ENCODE results near the gene DDOST.

DDOST gene

GRCh38 chr1:20662110-20662475 is 924 bp upstream of the DDOST start:
- no peaks in the 10 kb centered on the region for H3K9me2 ChIP-seq (replicated peaks; ENCODE audit: control insufficient read depth, low read length)
- H4K20me1 ChIP-seq (ENCODE audit: control insufficient read depth, insufficient read depth, low read depth, low read length): peaks cover 9% of the 10 kb centered on the region; the same call in 1 of the 2 replicates
- H3F3A ChIP-seq (ENCODE audit: control insufficient read depth, insufficient read depth): no peaks in the 10 kb centered on the region
- peak overlapping the region; percentile 14; the same call in 1 of the 2 replicates for H3K27ac ChIP-seq (ENCODE audit: low read depth, low read length)
- no peaks in the 10 kb centered on the region for H3K27me3 ChIP-seq (ENCODE audit: control insufficient read depth, low read length)
- H3K9me3 ChIP-seq (ENCODE audit: control insufficient read depth, insufficient read depth, low read length): 0 out of 2 replicates have a peak, but pooled peaks cover 2% of the 10 kb centered on the region
- H3K4me2 ChIP-seq (ENCODE audit: low read length): peak overlapping the region; percentile 96
- peaks cover 40% of the 10 kb centered on the region for H3K36me3 ChIP-seq (ENCODE audit: control insufficient read depth, low read length)
- TF ChIP-seq EZH2phosphoT487 (IDR thresholded peaks at IDR 0.05; ENCODE audit: borderline replicate concordance, low read length) (no peak), CTCF (IDR thresholded peaks at IDR 0.05; ENCODE audit: low read depth, low read length, poor library complexity, severe bottlenecking) (no peak)
- peaks cover 39% of the 10 kb centered on the region for H3K4me1 ChIP-seq (ENCODE audit: control insufficient read depth, low read length)
- H3K79me2 ChIP-seq (ENCODE audit: control insufficient read depth, low read length): peaks cover 46% of the 10 kb centered on the region
- peak overlapping the region; percentile 81 for H3K4me3 ChIP-seq (ENCODE audit: low read length)

DNA sequence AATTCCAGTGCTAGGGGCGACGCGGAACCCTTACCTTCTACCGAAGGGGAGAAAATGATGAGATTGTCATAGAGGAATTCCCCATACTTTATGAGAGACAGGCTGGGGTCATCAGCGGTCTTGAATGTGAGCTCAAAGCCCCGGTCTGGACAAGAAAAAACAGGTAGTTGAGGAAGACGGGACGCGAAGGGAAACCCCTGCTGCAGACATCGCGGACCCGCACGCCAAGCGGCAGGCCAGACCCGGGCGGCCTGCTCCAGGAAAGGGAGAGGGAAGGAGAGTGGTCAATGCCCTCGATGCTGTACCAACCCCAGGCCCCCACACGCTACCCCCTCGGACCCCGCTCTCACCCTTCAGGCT is 342 bp downstream of the DDOST start:
- Histone ChIP-seq H3K9me2 (replicated peaks; ENCODE audit: control insufficient read depth, low read length) (no peaks in the 10 kb centered on the region), H3K9me3 (ENCODE audit: control insufficient read depth, insufficient read depth, low read length) (no peaks in the 10 kb centered on the region), H3K4me3 (ENCODE audit: low read length) (peak overlapping the region; percentile 81), H3K36me3 (ENCODE audit: control insufficient read depth, low read length) (peaks cover 53% of the 10 kb centered on the region), H4K20me1 (ENCODE audit: control insufficient read depth, insufficient read depth, low read depth, low read length) (peaks cover 9% of the 10 kb centered on the region; the same call in 1 of the 2 replicates), H3K27ac (ENCODE audit: low read depth, low read length) (peak overlapping the region; percentile 31), H3K4me2 (ENCODE audit: low read length) (peak overlapping the region; percentile 63), H3K4me1 (ENCODE audit: control insufficient read depth, low read length) (peaks cover 27% of the 10 kb centered on the region), H3K79me2 (ENCODE audit: control insufficient read depth, low read length) (peaks cover 58% of the 10 kb centered on the region), H3K27me3 (ENCODE audit: control insufficient read depth, low read length) (no peaks in the 10 kb centered on the region), H3F3A (ENCODE audit: control insufficient read depth, insufficient read depth) (no peaks in the 10 kb centered on the region)
- TF ChIP-seq CTCF (IDR thresholded peaks at IDR 0.05; ENCODE audit: low read depth, low read length, poor library complexity, severe bottlenecking) (no peak), EZH2phosphoT487 (IDR thresholded peaks at IDR 0.05; ENCODE audit: borderline replicate concordance, low read length) (no peak)

DNA sequence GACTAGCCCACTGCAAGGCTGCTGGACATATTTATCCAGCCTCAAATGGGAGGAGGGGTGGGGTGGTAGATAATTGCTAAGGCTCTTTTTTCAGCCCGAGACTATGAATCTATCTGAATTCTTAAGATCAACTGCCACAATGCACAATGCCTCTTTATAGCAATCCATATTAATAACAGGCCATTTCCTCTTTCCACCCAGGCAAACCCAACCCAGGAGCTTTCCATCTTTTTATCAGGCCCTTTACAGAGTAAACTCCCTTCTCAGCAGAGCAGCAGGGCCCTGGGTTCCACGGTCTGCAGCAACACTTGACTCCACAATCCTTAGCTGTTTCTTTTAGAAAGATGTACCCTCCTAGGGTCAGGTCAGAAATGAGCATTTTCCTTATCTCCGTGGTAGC is 806 bp downstream of the DDOST start:
- peak overlapping the region; percentile 63 for H3K4me2 ChIP-seq (ENCODE audit: low read length)
- no peaks in the 10 kb centered on the region for H3K9me3 ChIP-seq (ENCODE audit: control insufficient read depth, insufficient read depth, low read length)
- H3F3A ChIP-seq (ENCODE audit: control insufficient read depth, insufficient read depth): no peaks in the 10 kb centered on the region
- H3K4me1 ChIP-seq (ENCODE audit: control insufficient read depth, low read length): peaks cover 23% of the 10 kb centered on the region
- peak overlapping the region; percentile 81 for H3K4me3 ChIP-seq (ENCODE audit: low read length)
- H3K36me3 ChIP-seq (ENCODE audit: control insufficient read depth, low read length): peaks cover 58% of the 10 kb centered on the region
- TF ChIP-seq CTCF (IDR thresholded peaks at IDR 0.05; ENCODE audit: low read depth, low read length, poor library complexity, severe bottlenecking): no peak
- TF ChIP-seq EZH2phosphoT487 (IDR thresholded peaks at IDR 0.05; ENCODE audit: borderline replicate concordance, low read length): no peak
- no peaks in the 10 kb centered on the region for H3K9me2 ChIP-seq (replicated peaks; ENCODE audit: control insufficient read depth, low read length)
- H3K27ac ChIP-seq (ENCODE audit: low read depth, low read length): no peak overlapping the region
- peaks cover 58% of the 10 kb centered on the region for H3K79me2 ChIP-seq (ENCODE audit: control insufficient read depth, low read length)
- H4K20me1 ChIP-seq (ENCODE audit: control insufficient read depth, insufficient read depth, low read depth, low read length): peaks cover 9% of the 10 kb centered on the region; the same call in 1 of the 2 replicates
- no peaks in the 10 kb centered on the region for H3K27me3 ChIP-seq (ENCODE audit: control insufficient read depth, low read length)

All from DOHH2 (cell line).